Heart left ventricle (tissue), 16 donors: Measurements from ENCODE around the gene PIK3C2G. TPM values are rescaled to one million over a fixed set of nuclear protein-coding genes. Genes with fewer than 3 reads are reported as not detected.

ENCODE experiments used
- ATAC-seq, 4 donors: fragments of 200-7000 bp; cut with Tn5 transposase; one replicate each; pipeline ENCODE4 v1.9.1; 2020 to 2022; ENCODE audit warnings: moderate library complexity in 4 of 4, mild to moderate bottlenecking in 3 of 4, moderate number of reproducible peaks in 1 of 4
- DNase-seq, 5 donors: peaks; one replicate each; pipeline ENCODE4 v3.0.0-alpha.2; 2020
- H3K27ac ChIP-seq, 12 donors: fragments of 200-600 bp; sonication (generic) in 4 of 12; one replicate each; pipeline versions ENCODE4 v1.5.0 to v1.8.0; 2016 to 2022; ENCODE audit warnings: mild to moderate bottlenecking in 2 of 12
- H3K27me3 ChIP-seq, 9 donors: fragments of 200-600 bp; sonication (generic) in 2 of 9; one replicate each; pipeline versions ENCODE4 v1.5.1 to v1.8.0; 2016 to 2022; ENCODE audit warnings: mild to moderate bottlenecking in 3 of 9
- H3K36me3 ChIP-seq, 9 donors: fragments of 200-600 bp; sonication (generic) in 2 of 9; one replicate each; pipeline versions ENCODE4 v1.5.0 to v1.8.0; 2018 to 2022; ENCODE audit warnings: mild to moderate bottlenecking in 2 of 9
- H3K4me1 ChIP-seq, 12 donors: fragments of 200-600 bp; sonication (generic) in 4 of 12; one replicate each; pipeline versions ENCODE4 v1.5.0 to v1.8.0; 2016 to 2022; ENCODE audit warnings: mild to moderate bottlenecking in 3 of 12
- H3K4me3 ChIP-seq, 12 donors: fragments of 200-600 bp; sonication (generic) in 4 of 12; one replicate each; pipeline versions ENCODE4 v1.5.0 to v1.8.0; 2017 to 2022; ENCODE audit warnings: mild to moderate bottlenecking in 9 of 12, moderate library complexity in 4 of 12
- H3K9me3 ChIP-seq, 12 donors: fragments of 200-600 bp; sonication (generic) in 4 of 12; one replicate each; pipeline versions ENCODE4 v1.5.0 to v1.8.0; 2016 to 2022; ENCODE audit warnings: mild to moderate bottlenecking in 1 of 12
- CTCF ChIP-seq, 12 donors: fragments of 200-600 bp; sonication (generic) in 4 of 12; IDR thresholded peaks; one replicate each; pipeline versions ENCODE4 v1.5.0 to v1.8.0; 2018 to 2022; ENCODE audit warnings: antibody characterized with exemption in 12 of 12, mild to moderate bottlenecking in 5 of 12
- POLR2A ChIP-seq, 2 donors: fragments of 450-650 bp; IDR thresholded peaks; one replicate each; pipeline ENCODE4 v1.6.1; 2017; ENCODE audit warnings: antibody characterized with exemption in 2 of 2, mild to moderate bottlenecking in 2 of 2, moderate library complexity in 2 of 2
- WGBS, 4 donors: extraction: QIAGEN DNeasy Blood & Tissue Kit in 2 of 4; methylation state at CpG; one replicate each; pipeline versions ENCODE4 v1.1.5 to v1.1.7; 2013 to 2018; 5-methylcytosine and 5-hydroxymethylcytosine counted together
- intact Hi-C, 10 donors: fragments of 100-400 bp; cut with DNase I; formaldehyde crosslinking; loops; one replicate each; pipeline versions ENCODE4 v1.11.1 to v1.14.2; 2022
- polyA plus RNA-seq, 2 donors: library from polyadenylated mRNA; stranded (reverse); fragments of 200-250 nt; gene quantifications; one replicate each; pipeline ENCODE4 v1.2.3, GENCODE V29; 2013
- total RNA-seq, 9 donors: library from RNA; depleted of rRNA in 2 of 9; stranded (reverse); fragments of >200 nt in 2 of 9; fragmentation: NEBNext Ultra II Directional in 3 of 9; extraction: Animal tissue kit (Norgen Biotek cat#: 25700) in 3 of 9; gene quantifications; one replicate each; pipeline versions ENCODE4 v1.1.0 to v1.2.4, GENCODE V29; 2016 to 2023
- donor health status: ischemic (EF 13 %, LVEDD 7.1; RV severe dilation, severe dysfunction).
- donor health status: healthy with polysubstance abuse.
- donor health status: DM: no; HTN: yes; CAD: no.
- donor health status: DM: no; HTN: no; CAD: no.
- donor health status: ischemic (EF 25% LVEDD 6.9; RV normal size, moderate dysfunction).
- donor health status: ischemic (EF 25% LVEDD 5.7; RV mildly dilated, moderate dysfunction).
- donor health status: healthy.
- donor health status: DM: yes; HTN: yes; CAD: no.
- donor health status: ischemic (EF 35%, LVEDD 5.7; RV mildly dilated, moderate dysfunction).
- donor health status: nonischemic (EF 11% LVEDD 7.7; RV severe dilation, severe dysfunction).
- donor health status: DM: yes; HTN: yes; CAD: no.
- donor health status: PGD.
- donor health status: ischemic (EF 29% LVEDD 5.4; RV normal size, mild dysfunction).
- donor health status: nonischemic (EF 23%, LVEDD 6.1; RV moderate dilation, normal function).

The PIK3C2G gene
- total and polyA plus RNA-seq, 11 donors = not detected

- H3K9me3 ChIP-seq = no peaks in the 10 kb centered on the region
- H3K27ac ChIP-seq = no peak overlapping the region
- peaks cover 0 to 5% (median 0%) of the 10 kb centered on the region in 12 donors for H3K4me1 ChIP-seq
- TF ChIP-seq CTCF (IDR thresholded peaks at IDR 0.05) = no peak
- TF ChIP-seq POLR2A (IDR thresholded peaks at IDR 0.05) = no peak
- WGBS, 4 donors = 80 to 86% (median 83%) methylated on average over 2 of the region's 2 CpGs
- intact Hi-C loops = no loop called here
- DNase-seq = no peak
- no peak for ATAC-seq
- H3K36me3 ChIP-seq = no peaks in the 10 kb centered on the region
- H3K4me3 ChIP-seq = no peak overlapping the region
- H3K27me3 ChIP-seq = no peaks in the 10 kb centered on the region
These were observed 288.3 kb downstream of the PIK3C2G start for GRCh38 chr12:18549598-18549997.

- Histone ChIP-seq H3K27me3 (no peaks in the 10 kb centered on the region), H3K27ac (no peak overlapping the region), H3K9me3 (no peaks in the 10 kb centered on the region), H3K4me1 (peaks cover 0 to 5% (median 0%) of the 10 kb centered on the region in 12 donors), H3K4me3 (no peak overlapping the region), H3K36me3 (no peaks in the 10 kb centered on the region)
- 79 to 93% (median 88%) methylated on average over 1 of the region's 1 CpG for WGBS, 4 donors
- TF ChIP-seq POLR2A (IDR thresholded peaks at IDR 0.05) = no peak
- TF ChIP-seq CTCF (IDR thresholded peaks at IDR 0.05) = no peak
- no peak for DNase-seq
- intact Hi-C loops = loop anchor here in 2 of 10 donors (10.0 kb wide), 2 partner anchors 634 to 654 kb away; no protein-coding TSS in a partner anchor
- ATAC-seq = no peak
These were observed 289.8 kb downstream of the PIK3C2G start for GRCh38 chr12:18551106-18551505.

- TF ChIP-seq POLR2A (IDR thresholded peaks at IDR 0.05) (no peak), CTCF (IDR thresholded peaks at IDR 0.05) (no peak)
- intact Hi-C loops = loop anchor here in 2 of 10 donors (10.0 kb wide), 2 partner anchors 633 to 653 kb away; no protein-coding TSS in a partner anchor
- no peak overlapping the region for H3K4me3 ChIP-seq
- no peaks in the 10 kb centered on the region for H3K27me3 ChIP-seq
- H3K4me1 ChIP-seq = peaks cover 0 to 5% (median 0%) of the 10 kb centered on the region in 12 donors
- WGBS, 4 donors = 79 to 91% (median 84%) methylated on average over 3 of the region's 3 CpGs
- H3K27ac ChIP-seq = no peak overlapping the region
- no peak for DNase-seq
- H3K36me3 ChIP-seq = no peaks in the 10 kb centered on the region
- H3K9me3 ChIP-seq = no peaks in the 10 kb centered on the region
- no peak for ATAC-seq
These were observed 290.4 kb downstream of the PIK3C2G start for GRCh38 chr12:18551701-18552100.

GRCh38 chr12:18552829-18553228 is 291.5 kb downstream of the PIK3C2G start:
- Histone ChIP-seq H3K27ac (no peak overlapping the region), H3K4me3 (no peak overlapping the region), H3K9me3 (no peaks in the 10 kb centered on the region), H3K27me3 (no peaks in the 10 kb centered on the region), H3K36me3 (no peaks in the 10 kb centered on the region), H3K4me1 (peaks cover 0 to 5% (median 0%) of the 10 kb centered on the region in 12 donors)
- intact Hi-C loops = loop anchor here in 2 of 10 donors (10.0 kb wide), 2 partner anchors 632 to 652 kb away; no protein-coding TSS in a partner anchor
- ATAC-seq (no peak), DNase-seq (no peak)
- 75 to 80% (median 77%) methylated on average over 5 of the region's 5 CpGs for whole genome bisulfite sequencing, 4 donors
- TF ChIP-seq CTCF (IDR thresholded peaks at IDR 0.05) (peak in 6 of 12 donors; percentile 10 to 40 (median 28)), POLR2A (IDR thresholded peaks at IDR 0.05) (no peak)
